Measurements from ENCODE around the gene NDRG3. TPM values are rescaled to one million over a fixed set of nuclear protein-coding genes. Genes with fewer than 3 reads are reported as not detected.

Gene NDRG3
- total and polyA plus RNA-seq, 2 donors (not counting 3 experiments of a cell fraction or from before 2014, with no cell fraction given) = 25.7 to 27.7 TPM

GRCh38 chr20:36758276-36758675, 12.4 kb upstream of the NDRG3 start:
- Histone ChIP-seq H3K9me1 (replicated peaks; ENCODE audit: control insufficient read depth, extremely low read depth, insufficient read depth, low read length) (no peaks in the 10 kb centered on the region), H3K79me2 (ENCODE audit: control insufficient read depth, insufficient read depth, low read length) (no peaks in the 10 kb centered on the region), H3K36me3 (ENCODE audit: control insufficient read depth in 2 of 2, extremely low read depth in 1 of 2, insufficient read depth in 2 of 2, low read length in 2 of 2) (peaks cover 2 to 3% of the 10 kb centered on the region in 2 experiments), H3K27ac (ENCODE audit: insufficient read depth, low read depth, low read length) (peak overlapping the region; percentile 87), H3K9me3 (replicated peaks; ENCODE audit: control insufficient read depth, insufficient read depth, low read length) (no peaks in the 10 kb centered on the region), H2AFZ (ENCODE audit: low read depth, low read length) (no peak overlapping the region), H3K27me3 (ENCODE audit: control insufficient read depth in 2 of 2, insufficient read depth in 2 of 2, low read length in 2 of 2) (no peaks in the 10 kb centered on the region), H3K4me2 (ENCODE audit: insufficient read depth, low read length) (peak overlapping the region; percentile 61), H4K20me1 (replicated peaks; ENCODE audit: control insufficient read depth, extremely low read depth, insufficient read depth, low read length) (no peaks in the 10 kb centered on the region), H3K4me1 (ENCODE audit: control insufficient read depth, extremely low read depth, insufficient read depth, low read length) (peaks cover 27% of the 10 kb centered on the region), H3K4me3 (replicated peaks in 1 of 3; ENCODE audit: insufficient read depth in 1 of 3, low read depth in 1 of 3, low read length in 3 of 3) (no peak overlapping the region), H3K9ac (replicated peaks; ENCODE audit: extremely low read depth, insufficient read depth, low read length) (peak overlapping the region; percentile 34)
- TSS peak; percentile 36 for BruUV-seq (replicated peaks)
- CTCF ChIA-PET = interaction anchor here (0.7 to 5.3 kb wide), 7 partner anchors 10 to 146 kb away, joined by 3 to 50 read pairs (median 5); partner anchors contain the start of genes DSN1 and NDRG3
- dilution Hi-C loops (cut with MboI; ENCODE audit: extremely low pct_ligation_motif_present, low sequenced_read_pairs) = no loop called here
- DNase-seq (ENCODE audit: low read depth, low spot score) (no peak), FAIRE-seq (no peak)
- POLR2A ChIA-PET = no interaction called here
- TF ChIP-seq GATA2 (IDR thresholded peaks at IDR 0.05; ENCODE audit: insufficient read depth, insufficient read length, low read depth, low read length) = no peak
- no peak for TF ChIP-seq EZH2 (IDR thresholded peaks at IDR 0.05; ENCODE audit: borderline replicate concordance, low read depth, low read length, severe bottlenecking)
- TF ChIP-seq MAX (IDR thresholded peaks at IDR 0.05; ENCODE audit: insufficient read depth, insufficient read length) = no peak
- TF ChIP-seq FOS (IDR thresholded peaks at IDR 0.05; ENCODE audit: borderline replicate concordance, insufficient read depth, low read length) = no peak
- no peak for TF ChIP-seq POLR2A (IDR thresholded peaks at IDR 0.05; ENCODE audit: low read depth, low read length)
- intact Hi-C loops (cut with micrococcal nuclease) = no loop called here

GRCh38 chr20:36756496-36756895, 10.6 kb upstream of the NDRG3 start:
- no peak for DNase-seq (ENCODE audit: low read depth, low spot score)
- no peaks in the 10 kb centered on the region for H3K79me2 ChIP-seq (ENCODE audit: control insufficient read depth, insufficient read depth, low read length)
- H3K36me3 ChIP-seq (ENCODE audit: control insufficient read depth in 2 of 2, extremely low read depth in 1 of 2, insufficient read depth in 2 of 2, low read length in 2 of 2) = peaks cover 5 to 8% of the 10 kb centered on the region in 2 experiments
- H3K9ac ChIP-seq (replicated peaks; ENCODE audit: extremely low read depth, insufficient read depth, low read length) = no peak overlapping the region
- no peak overlapping the region for H3K4me3 ChIP-seq (replicated peaks in 1 of 3; ENCODE audit: insufficient read depth in 1 of 3, low read depth in 1 of 3, low read length in 3 of 3)
- H2AFZ ChIP-seq (ENCODE audit: low read depth, low read length) = no peak overlapping the region
- no peak for FAIRE-seq
- no peaks in the 10 kb centered on the region for H3K27me3 ChIP-seq (ENCODE audit: control insufficient read depth in 2 of 2, insufficient read depth in 2 of 2, low read length in 2 of 2)
- no peak overlapping the region for H3K4me2 ChIP-seq (ENCODE audit: insufficient read depth, low read length)
- CTCF ChIA-PET = interaction anchor here (0.6 to 5.3 kb wide), 4 partner anchors 12 to 107 kb away, joined by 3 to 50 read pairs (median 6); a partner anchor contains a TSS
- TF ChIP-seq GATA2 (IDR thresholded peaks at IDR 0.05; ENCODE audit: insufficient read depth, insufficient read length, low read depth, low read length) = no peak
- no peak for TF ChIP-seq FOS (IDR thresholded peaks at IDR 0.05; ENCODE audit: borderline replicate concordance, insufficient read depth, low read length)
- no peak for TF ChIP-seq EZH2 (IDR thresholded peaks at IDR 0.05; ENCODE audit: borderline replicate concordance, low read depth, low read length, severe bottlenecking)
- TF ChIP-seq MAX (IDR thresholded peaks at IDR 0.05; ENCODE audit: insufficient read depth, insufficient read length) = no peak
- TF ChIP-seq POLR2AphosphoS5 (IDR thresholded peaks at IDR 0.05; ENCODE audit: insufficient read depth, low read depth, low read length) = no peak
- TF ChIP-seq MYC (IDR thresholded peaks at IDR 0.05; ENCODE audit: low read depth, low read length) = no peak
- no peak for TF ChIP-seq CTCF (IDR thresholded peaks at IDR 0.05; ENCODE audit: extremely low read depth in 1 of 2, insufficient read depth in 1 of 2, low read depth in 1 of 2, low read length in 2 of 2)
- no peak for TF ChIP-seq JUN (IDR thresholded peaks at IDR 0.05; ENCODE audit: borderline replicate concordance, insufficient read depth, insufficient read length, low read depth)
- no peak for TF ChIP-seq POLR2A (IDR thresholded peaks at IDR 0.05; ENCODE audit: low read depth, low read length)
- POLR2A ChIA-PET = no interaction called here
- no TSS peak for BruUV-seq (replicated peaks)
- H3K9me3 ChIP-seq (replicated peaks; ENCODE audit: control insufficient read depth, insufficient read depth, low read length) = no peaks in the 10 kb centered on the region
- intact Hi-C loops (cut with micrococcal nuclease) (no loop called here), dilution Hi-C loops (cut with MboI; ENCODE audit: extremely low pct_ligation_motif_present, low sequenced_read_pairs) (no loop called here)
- H3K4me1 ChIP-seq (ENCODE audit: control insufficient read depth, extremely low read depth, insufficient read depth, low read length) = peaks cover 27% of the 10 kb centered on the region
- no peaks in the 10 kb centered on the region for H4K20me1 ChIP-seq (replicated peaks; ENCODE audit: control insufficient read depth, extremely low read depth, insufficient read depth, low read length)
- no peaks in the 10 kb centered on the region for H3K9me1 ChIP-seq (replicated peaks; ENCODE audit: control insufficient read depth, extremely low read depth, insufficient read depth, low read length)
- H3K27ac ChIP-seq (ENCODE audit: insufficient read depth, low read depth, low read length) = peak overlapping the region; percentile 87
